B cell (primary cell): ENCODE data around the gene NKD2.

ENCODE experiments used
- CTCF ChIP-seq: fragments of 200-600 bp; IDR thresholded peaks from one replicate; pipeline ENCODE4 v1.8.0; 2022; ENCODE audit warnings: antibody characterized with exemption, mild to moderate bottlenecking
- EZH2 ChIP-seq: IDR thresholded peaks from 2 replicates; pipeline ENCODE4 v1.6.1; 2012; ENCODE audit warnings: borderline replicate concordance, low read depth, mild to moderate bottlenecking, moderate library complexity, low read length; ENCODE audit not compliant: insufficient read depth, poor library complexity, severe bottlenecking

DNA sequence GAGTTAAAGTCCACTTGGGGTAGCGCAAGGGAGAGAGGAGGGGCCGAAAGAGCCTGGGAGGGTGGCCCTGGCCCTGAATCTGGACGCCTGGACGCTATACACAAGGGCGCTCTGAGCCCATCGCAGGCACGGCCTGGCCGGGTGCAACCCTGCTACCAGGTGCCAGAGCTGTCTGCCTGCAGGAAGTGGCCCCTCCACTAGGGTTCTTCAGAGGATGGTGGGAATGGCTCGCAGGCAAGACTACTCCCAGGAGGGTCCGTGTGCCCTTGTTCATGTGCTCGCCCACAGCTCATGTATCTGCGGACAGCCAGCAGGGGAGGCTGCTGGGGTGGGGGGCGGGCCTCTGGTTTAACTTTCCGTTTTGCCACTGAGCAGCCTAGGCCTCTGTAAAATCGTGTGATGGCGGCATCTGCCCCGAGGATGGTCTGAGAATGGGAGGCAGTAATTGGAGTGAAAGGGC, 1.4 kb upstream of the NKD2 start:
- no peak for TF ChIP-seq CTCF
- no peak for TF ChIP-seq EZH2
